Transverse colon (tissue), 4 donors: Measurements from ENCODE around the gene GLS.

Experiments
- CTCF ChIP-seq, 5 experiments: fragments of 200-600 bp in 3 of 5; fragments of 450-650 bp in 2 of 5; sonication (generic) in 3 of 5; IDR thresholded peaks; 1 replicate in 2 of 5; 2 replicates in 3 of 5; pipeline ENCODE4 v1.5.1; 2016 to 2017; ENCODE audit warnings: antibody characterized with exemption in 5 of 5, inconsistent platforms in 3 of 5, mild to moderate bottlenecking in 2 of 5, moderate library complexity in 1 of 5
- POLR2A ChIP-seq: fragments of 450-650 bp; IDR thresholded peaks from one replicate; pipeline ENCODE4 v1.6.1; 2016; ENCODE audit warnings: antibody characterized with exemption, mild to moderate bottlenecking, moderate library complexity
- POLR2AphosphoS5 ChIP-seq, 3 donors: sonication (generic); formaldehyde crosslinking; IDR thresholded peaks; one replicate each; pipeline ENCODE4 v1.6.1; 2016; ENCODE audit warnings: antibody characterized with exemption in 3 of 3

- no peak for TF ChIP-seq CTCF (IDR thresholded peaks at IDR 0.05)
- TF ChIP-seq POLR2A, result no peak
- no peak for TF ChIP-seq POLR2AphosphoS5 (IDR thresholded peaks at IDR 0.05)
These were observed 61.0 kb downstream of the GLS start for GRCh38 chr2:190941571-190941970.
